CD4-positive, CD25-positive, alpha-beta regulatory T cell (primary cell): ENCODE data around the gene HOXD4. TPM values are rescaled to one million over a fixed set of nuclear protein-coding genes. Genes with fewer than 3 reads are reported as not detected.

Source experiments
- ATAC-seq, 2 donors: fragments of 150-1000 bp; cut with Tn5 transposase; one replicate each; pipeline ENCODE4 v1.10.0; 2021; ENCODE audit warnings: low read depth in 2 of 2, moderate number of reproducible peaks in 2 of 2, moderate library complexity in 1 of 2
- DNase-seq, 3 donors: peaks; one replicate each; pipeline versions ENCODE4 v3.0.0 to v3.0.0-alpha.2; 2012 to 2022; ENCODE audit warnings: mixed read lengths in 1 of 3
- H3K27ac ChIP-seq: one replicate; pipeline ENCODE4 v1.7.0; 2013; ENCODE audit warnings: mild to moderate bottlenecking, low read length; ENCODE audit not compliant: insufficient read depth, poor library complexity, severe bottlenecking
- H3K27me3 ChIP-seq: one replicate; pipeline ENCODE4 v1.7.0; 2013; ENCODE audit warnings: low read length; ENCODE audit not compliant: control insufficient read depth, insufficient read depth
- H3K36me3 ChIP-seq: one replicate; pipeline ENCODE4 v1.7.0; 2013; ENCODE audit warnings: mild to moderate bottlenecking, low read length, moderate library complexity; ENCODE audit not compliant: control insufficient read depth, insufficient read depth
- H3K4me1 ChIP-seq: 2 replicates; pipeline ENCODE4 v1.7.0; 2013; ENCODE audit warnings: mild to moderate bottlenecking, low read length; ENCODE audit not compliant: insufficient read depth, control insufficient read depth, poor library complexity, severe bottlenecking
- H3K4me3 ChIP-seq: one replicate; pipeline ENCODE4 v1.7.0; 2013; ENCODE audit warnings: low read depth, mild to moderate bottlenecking, low read length, moderate library complexity
- H3K9me3 ChIP-seq, 2 experiments: 1 replicate in 1 of 2; 2 replicates in 1 of 2; pipeline ENCODE4 v1.7.0; 2013; ENCODE audit warnings: low read length in 2 of 2, mild to moderate bottlenecking in 1 of 2, moderate library complexity in 1 of 2; ENCODE audit not compliant: control insufficient read depth in 2 of 2
- H3K27ac Mint-ChIP-seq, 3 donors: one replicate each; pipeline ENCODE4 v1.8.0; 2020 to 2022; ENCODE audit warnings: mild to moderate bottlenecking in 3 of 3, mixed read lengths in 3 of 3, moderate library complexity in 2 of 3
- H3K27me3 Mint-ChIP-seq: one replicate; pipeline ENCODE4 v1.8.0; 2022; ENCODE audit warnings: mild to moderate bottlenecking, mixed read lengths
- H3K36me3 Mint-ChIP-seq: one replicate; pipeline ENCODE4 v1.8.0; 2020; ENCODE audit warnings: mixed read lengths
- H3K4me1 Mint-ChIP-seq, 4 donors: one replicate each; pipeline ENCODE4 v1.8.0; 2020 to 2022; ENCODE audit warnings: mixed read lengths in 4 of 4, mild to moderate bottlenecking in 1 of 4
- H3K4me3 Mint-ChIP-seq, 4 donors: one replicate each; pipeline ENCODE4 v1.8.0; 2020 to 2022; ENCODE audit warnings: mild to moderate bottlenecking in 4 of 4, mixed read lengths in 4 of 4, moderate library complexity in 3 of 4
- H3K9me3 Mint-ChIP-seq, 7 donors: one replicate each; pipeline ENCODE4 v1.8.0; 2020 to 2022; ENCODE audit warnings: mixed read lengths in 7 of 7, mild to moderate bottlenecking in 3 of 7, moderate library complexity in 2 of 7
- polyA plus RNA-seq, 4 donors: library from polyadenylated mRNA; unstranded; fragments of 300-500 nt; fragmentation: Illumina TruSeq; gene quantifications; one replicate each; pipeline ENCODE4 v1.2.3, GENCODE V29; 2021
- total RNA-seq: library from RNA; stranded (reverse); gene quantifications from one replicate; pipeline ENCODE4 v1.2.3, GENCODE V29; 2022

HOXD4 gene
- total RNA-seq (not detected), polyA plus RNA-seq (not detected)

- peaks cover 0 to 7% of the 10 kb centered on the region in 2 experiments for H3K9me3 ChIP-seq
- Mint-ChIP-seq H3K27ac (peak within 1 kb of the TSS in 1 of 3 donors; percentile 64), H3K4me3 (peak within 1 kb of the TSS in 1 of 4 donors; percentile 0), H3K36me3 (no peaks in the 10 kb centered on the region), H3K9me3 (peaks cover 0 to 6% (median 0%) of the 10 kb centered on the region in 7 donors), H3K4me1 (peaks cover 0 to 14% (median 0%) of the 10 kb centered on the region in 4 donors), H3K27me3 (peaks cover 87% of the 10 kb centered on the region)
- H3K27me3 ChIP-seq, result peaks cover 45% of the 10 kb centered on the region
- H3K4me3 ChIP-seq, result no peak within 1 kb of the TSS
- no peak within 1 kb of the TSS for H3K27ac ChIP-seq
- no peak for ATAC-seq
- no peaks in the 10 kb centered on the region for H3K36me3 ChIP-seq
- no peaks in the 10 kb centered on the region for H3K4me1 ChIP-seq
- no peak for DNase-seq
These were observed at the start of gene HOXD4 for GRCh38 chr2:176151442-176152287. Gene HOXD4, plus strand, starts transcription at chr2:176151550. Its CDS starts 84 bp downstream, at chr2:176151634.

DNA sequence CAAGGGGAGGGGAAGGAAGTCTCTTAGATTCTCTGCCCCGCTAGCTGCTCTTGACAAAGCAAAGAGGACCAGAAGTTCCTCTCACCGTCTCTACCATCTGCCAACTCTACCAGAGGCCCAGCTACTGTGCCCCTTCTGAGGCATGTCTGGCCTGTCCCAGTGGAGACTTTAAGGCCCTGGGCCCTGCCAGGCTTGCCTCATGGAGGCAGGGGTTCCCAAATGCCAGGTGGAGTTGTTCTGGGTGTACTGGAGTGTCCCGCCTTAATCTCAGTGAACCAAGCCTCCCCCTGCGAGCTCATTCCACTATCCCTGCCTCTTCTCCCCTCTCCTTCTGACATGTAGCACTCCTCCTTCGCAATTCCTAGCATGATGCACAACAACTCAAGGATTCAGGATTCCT lies 49.5 kb upstream of the HOXD4 start:
- no peak for DNase-seq

GRCh38 chr2:176102309-176102866 lies 49.0 kb upstream of the HOXD4 start:
- H3K4me1 ChIP-seq, result peaks cover 14% of the 10 kb centered on the region
- H3K27me3 Mint-ChIP-seq, result peaks cover 94% of the 10 kb centered on the region
- no peaks in the 10 kb centered on the region for H3K36me3 ChIP-seq
- no peak overlapping the region for H3K27ac ChIP-seq
- H3K9me3 Mint-ChIP-seq, result peaks cover 0 to 11% (median 0%) of the 10 kb centered on the region in 7 donors
- ATAC-seq, result no peak
- H3K4me1 Mint-ChIP-seq, result peaks cover 0 to 31% (median 17%) of the 10 kb centered on the region in 4 donors
- no peaks in the 10 kb centered on the region for H3K36me3 Mint-ChIP-seq
- H3K27me3 ChIP-seq, result peaks cover 40% of the 10 kb centered on the region
- DNase-seq, result no peak
- H3K4me3 ChIP-seq, result no peak overlapping the region
- peak overlapping the region in 2 of 4 donors; percentile 12 to 76 for H3K4me3 Mint-ChIP-seq
- no peaks in the 10 kb centered on the region for H3K9me3 ChIP-seq
- H3K27ac Mint-ChIP-seq, result no peak overlapping the region

More for the DNA sequence above, 49.5 kb upstream of the HOXD4 start:
- Mint-ChIP-seq H3K36me3 (no peaks in the 10 kb centered on the region), H3K27me3 (peaks cover 95% of the 10 kb centered on the region), H3K9me3 (peaks cover 0 to 11% (median 0%) of the 10 kb centered on the region in 7 donors), H3K4me1 (peaks cover 0 to 33% (median 20%) of the 10 kb centered on the region in 4 donors), H3K27ac (no peak overlapping the region), H3K4me3 (peak overlapping the region in 2 of 4 donors; percentile 12 to 76)
- ATAC-seq, result no peak
- Histone ChIP-seq H3K9me3 (no peaks in the 10 kb centered on the region), H3K27ac (no peak overlapping the region), H3K36me3 (no peaks in the 10 kb centered on the region), H3K27me3 (peaks cover 40% of the 10 kb centered on the region), H3K4me3 (no peak overlapping the region), H3K4me1 (peaks cover 16% of the 10 kb centered on the region)

- Mint-ChIP-seq H3K27me3 (peaks cover 88% of the 10 kb centered on the region), H3K4me3 (peak overlapping the region in 1 of 4 donors; percentile 65)
These were observed 48.2 kb upstream of the HOXD4 start for GRCh38 chr2:176103194-176103593.

GRCh38 chr2:176103742-176104315 lies 47.5 kb upstream of the HOXD4 start:
- Mint-ChIP-seq H3K4me1 (peaks cover 0 to 31% (median 11%) of the 10 kb centered on the region in 4 donors), H3K4me3 (peak overlapping the region in 1 of 4 donors; percentile 13), H3K27ac (peak overlapping the region in 1 of 3 donors; percentile 51), H3K36me3 (no peaks in the 10 kb centered on the region), H3K9me3 (peaks cover 0 to 13% (median 0%) of the 10 kb centered on the region in 7 donors), H3K27me3 (peaks cover 88% of the 10 kb centered on the region)
- H3K9me3 ChIP-seq, result no peaks in the 10 kb centered on the region
- peaks cover 8% of the 10 kb centered on the region for H3K4me1 ChIP-seq
- H3K27ac ChIP-seq, result no peak overlapping the region
- H3K4me3 ChIP-seq, result no peak overlapping the region
- ATAC-seq, result no peak
- peaks cover 35% of the 10 kb centered on the region for H3K27me3 ChIP-seq
- no peak for DNase-seq
- no peaks in the 10 kb centered on the region for H3K36me3 ChIP-seq

More at GRCh38 chr2:176103194-176103593, 48.2 kb upstream of the HOXD4 start:
- no peaks in the 10 kb centered on the region for H3K9me3 ChIP-seq
- peaks cover 8% of the 10 kb centered on the region for H3K4me1 ChIP-seq
- H3K27me3 ChIP-seq, result peaks cover 34% of the 10 kb centered on the region
- H3K9me3 Mint-ChIP-seq, result peaks cover 0 to 11% (median 0%) of the 10 kb centered on the region in 7 donors
- ATAC-seq (no peak), DNase-seq (no peak)
- H3K27ac ChIP-seq, result no peak overlapping the region
- no peak overlapping the region for H3K27ac Mint-ChIP-seq
- no peaks in the 10 kb centered on the region for H3K36me3 Mint-ChIP-seq
- H3K4me3 ChIP-seq, result no peak overlapping the region
- H3K4me1 Mint-ChIP-seq, result peaks cover 0 to 26% (median 11%) of the 10 kb centered on the region in 4 donors
- no peaks in the 10 kb centered on the region for H3K36me3 ChIP-seq

GRCh38 chr2:176104316-176105077 lies 46.9 kb upstream of the HOXD4 start:
- Histone ChIP-seq H3K27ac (no peak overlapping the region), H3K4me3 (no peak overlapping the region), H3K4me1 (peaks cover 8% of the 10 kb centered on the region), H3K36me3 (no peaks in the 10 kb centered on the region), H3K27me3 (peaks cover 41% of the 10 kb centered on the region), H3K9me3 (peaks cover 0 to 4% of the 10 kb centered on the region in 2 experiments)
- Mint-ChIP-seq H3K4me1 (peaks cover 0 to 35% (median 14%) of the 10 kb centered on the region in 4 donors), H3K4me3 (peak overlapping the region in 2 of 4 donors; percentile 13 to 43), H3K27ac (no peak overlapping the region), H3K36me3 (peaks cover 3% of the 10 kb centered on the region), H3K9me3 (peaks cover 0 to 16% (median 0%) of the 10 kb centered on the region in 7 donors), H3K27me3 (peaks cover 88% of the 10 kb centered on the region)
- no peak for ATAC-seq
- DNase-seq, result no peak
